ENCODE measurements around the gene PRKCA.

PRKCA gene

GRCh38 chr17:66753126-66753920 lies 450.9 kb downstream of the PRKCA start:
- H3K4me1 ChIP-seq (ENCODE audit: control insufficient read depth, insufficient read depth, low read length), result peaks cover 2% of the 10 kb centered on the region
- no peak overlapping the region for H3K4me3 ChIP-seq (ENCODE audit: low read length)
- H3K27ac ChIP-seq (ENCODE audit: low read depth, low read length), result no peak overlapping the region
- no peaks in the 10 kb centered on the region for H3K27me3 ChIP-seq (ENCODE audit: control insufficient read depth, insufficient read depth, low read length)
- peaks cover 3% of the 10 kb centered on the region for H3K36me3 ChIP-seq (ENCODE audit: control insufficient read depth, insufficient read depth, low read length)
- H3K9ac ChIP-seq (ENCODE audit: low read length), result no peak overlapping the region

- no peak overlapping the region for H3K4me3 ChIP-seq (ENCODE audit: low read length)
Observed at GRCh38 chr17:66755101-66755943, 452.9 kb downstream of the PRKCA start.

GRCh38 chr17:66755944-66756290 lies 453.5 kb downstream of the PRKCA start:
- H3K4me3 ChIP-seq (ENCODE audit: low read length), result no peak overlapping the region
- H3K4me1 ChIP-seq (ENCODE audit: control insufficient read depth, insufficient read depth, low read length), result peaks cover 2% of the 10 kb centered on the region
- H3K36me3 ChIP-seq (ENCODE audit: control insufficient read depth, insufficient read depth, low read length), result no peaks in the 10 kb centered on the region
- no peak overlapping the region for H3K27ac ChIP-seq (ENCODE audit: low read depth, low read length)
- no peak overlapping the region for H3K9ac ChIP-seq (ENCODE audit: low read length)
- no peaks in the 10 kb centered on the region for H3K27me3 ChIP-seq (ENCODE audit: control insufficient read depth, insufficient read depth, low read length)

More at GRCh38 chr17:66755101-66755943, 452.9 kb downstream of the PRKCA start:
- Histone ChIP-seq H3K9ac (ENCODE audit: low read length) (no peak overlapping the region), H3K36me3 (ENCODE audit: control insufficient read depth, insufficient read depth, low read length) (no peaks in the 10 kb centered on the region), H3K27me3 (ENCODE audit: control insufficient read depth, insufficient read depth, low read length) (no peaks in the 10 kb centered on the region), H3K27ac (ENCODE audit: low read depth, low read length) (no peak overlapping the region), H3K4me1 (ENCODE audit: control insufficient read depth, insufficient read depth, low read length) (peaks cover 2% of the 10 kb centered on the region)

GRCh38 chr17:66760324-66760723 lies 457.9 kb downstream of the PRKCA start:
- H3K4me3 ChIP-seq (ENCODE audit: low read length), result no peak overlapping the region
- no peaks in the 10 kb centered on the region for H3K27me3 ChIP-seq (ENCODE audit: control insufficient read depth, insufficient read depth, low read length)
- no peaks in the 10 kb centered on the region for H3K36me3 ChIP-seq (ENCODE audit: control insufficient read depth, insufficient read depth, low read length)
- H3K9ac ChIP-seq (ENCODE audit: low read length), result no peak overlapping the region
- no peak overlapping the region for H3K27ac ChIP-seq (ENCODE audit: low read depth, low read length)
- peaks cover 2% of the 10 kb centered on the region for H3K4me1 ChIP-seq (ENCODE audit: control insufficient read depth, insufficient read depth, low read length)

GRCh38 chr17:66762276-66762675 lies 459.9 kb downstream of the PRKCA start:
- no peaks in the 10 kb centered on the region for H3K36me3 ChIP-seq (ENCODE audit: control insufficient read depth, insufficient read depth, low read length)
- H3K4me1 ChIP-seq (ENCODE audit: control insufficient read depth, insufficient read depth, low read length), result no peaks in the 10 kb centered on the region
- no peak overlapping the region for H3K27ac ChIP-seq (ENCODE audit: low read depth, low read length)
- H3K9ac ChIP-seq (ENCODE audit: low read length), result no peak overlapping the region
- no peaks in the 10 kb centered on the region for H3K27me3 ChIP-seq (ENCODE audit: control insufficient read depth, insufficient read depth, low read length)
- H3K4me3 ChIP-seq (ENCODE audit: low read length), result no peak overlapping the region

GRCh38 chr17:66763056-66763455 lies 460.6 kb downstream of the PRKCA start:
- Histone ChIP-seq H3K4me3 (ENCODE audit: low read length) (no peak overlapping the region), H3K27ac (ENCODE audit: low read depth, low read length) (no peak overlapping the region), H3K4me1 (ENCODE audit: control insufficient read depth, insufficient read depth, low read length) (no peaks in the 10 kb centered on the region), H3K9ac (ENCODE audit: low read length) (no peak overlapping the region), H3K27me3 (ENCODE audit: control insufficient read depth, insufficient read depth, low read length) (no peaks in the 10 kb centered on the region), H3K36me3 (ENCODE audit: control insufficient read depth, insufficient read depth, low read length) (no peaks in the 10 kb centered on the region)

- H3K36me3 ChIP-seq (ENCODE audit: control insufficient read depth, insufficient read depth, low read length), result no peaks in the 10 kb centered on the region
- H3K9ac ChIP-seq (ENCODE audit: low read length), result no peak overlapping the region
- no peak overlapping the region for H3K4me3 ChIP-seq (ENCODE audit: low read length)
- H3K27ac ChIP-seq (ENCODE audit: low read depth, low read length), result no peak overlapping the region
- H3K4me1 ChIP-seq (ENCODE audit: control insufficient read depth, insufficient read depth, low read length), result no peaks in the 10 kb centered on the region
- H3K27me3 ChIP-seq (ENCODE audit: control insufficient read depth, insufficient read depth, low read length), result no peaks in the 10 kb centered on the region
Observed at GRCh38 chr17:66764506-66764905, 462.1 kb downstream of the PRKCA start.

- H3K27ac ChIP-seq (ENCODE audit: low read depth, low read length), result no peak overlapping the region
- H3K4me1 ChIP-seq (ENCODE audit: control insufficient read depth, insufficient read depth, low read length), result no peaks in the 10 kb centered on the region
- H3K36me3 ChIP-seq (ENCODE audit: control insufficient read depth, insufficient read depth, low read length), result no peaks in the 10 kb centered on the region
- H3K27me3 ChIP-seq (ENCODE audit: control insufficient read depth, insufficient read depth, low read length), result no peaks in the 10 kb centered on the region
- no peak overlapping the region for H3K9ac ChIP-seq (ENCODE audit: low read length)
- H3K4me3 ChIP-seq (ENCODE audit: low read length), result no peak overlapping the region
Observed at GRCh38 chr17:66767154-66767933, 464.9 kb downstream of the PRKCA start.

- Histone ChIP-seq H3K4me3 (ENCODE audit: low read length) (no peak overlapping the region), H3K36me3 (ENCODE audit: control insufficient read depth, insufficient read depth, low read length) (peaks cover 3% of the 10 kb centered on the region), H3K4me1 (ENCODE audit: control insufficient read depth, insufficient read depth, low read length) (no peaks in the 10 kb centered on the region), H3K27ac (ENCODE audit: low read depth, low read length) (no peak overlapping the region), H3K27me3 (ENCODE audit: control insufficient read depth, insufficient read depth, low read length) (no peaks in the 10 kb centered on the region), H3K9ac (ENCODE audit: low read length) (no peak overlapping the region)
Observed at GRCh38 chr17:66769911-66770310, 467.5 kb downstream of the PRKCA start.

GRCh38 chr17:66772148-66772812 lies 469.9 kb downstream of the PRKCA start:
- H3K9ac ChIP-seq (ENCODE audit: low read length), result no peak overlapping the region
- H3K36me3 ChIP-seq (ENCODE audit: control insufficient read depth, insufficient read depth, low read length), result peaks cover 3% of the 10 kb centered on the region
- no peak overlapping the region for H3K4me3 ChIP-seq (ENCODE audit: low read length)
- H3K27ac ChIP-seq (ENCODE audit: low read depth, low read length), result no peak overlapping the region
- no peaks in the 10 kb centered on the region for H3K27me3 ChIP-seq (ENCODE audit: control insufficient read depth, insufficient read depth, low read length)
- H3K4me1 ChIP-seq (ENCODE audit: control insufficient read depth, insufficient read depth, low read length), result no peaks in the 10 kb centered on the region

GRCh38 chr17:66775271-66775670 lies 472.9 kb downstream of the PRKCA start:
- peaks cover 3% of the 10 kb centered on the region for H3K36me3 ChIP-seq (ENCODE audit: control insufficient read depth, insufficient read depth, low read length)
- no peaks in the 10 kb centered on the region for H3K4me1 ChIP-seq (ENCODE audit: control insufficient read depth, insufficient read depth, low read length)
- no peak overlapping the region for H3K9ac ChIP-seq (ENCODE audit: low read length)
- H3K4me3 ChIP-seq (ENCODE audit: low read length), result no peak overlapping the region
- H3K27me3 ChIP-seq (ENCODE audit: control insufficient read depth, insufficient read depth, low read length), result no peaks in the 10 kb centered on the region
- no peak overlapping the region for H3K27ac ChIP-seq (ENCODE audit: low read depth, low read length)

Data from rectal smooth muscle tissue (tissue), 1 donor.